DND-41 (cell line): ENCODE results near the gene ATXN1.

ENCODE experiments used
- EZH2 ChIP-seq: IDR thresholded peaks from 3 replicates; pipeline ENCODE4 v1.6.1; 2012; ENCODE audit warnings: borderline replicate concordance, low read depth, mild to moderate bottlenecking, moderate library complexity, low read length, inconsistent platforms; ENCODE audit not compliant: severe bottlenecking
- TF ChIP-seq, protein P1 (sequence below): IDR thresholded peaks from 2 replicates; pipeline ENCODE4 v1.5.1; 2012; ENCODE audit warnings: borderline replicate concordance, low read length, moderate library complexity, mild to moderate bottlenecking; ENCODE audit not compliant: poor library complexity, severe bottlenecking; ENCODE audit errors: extremely low read depth

DNA sequence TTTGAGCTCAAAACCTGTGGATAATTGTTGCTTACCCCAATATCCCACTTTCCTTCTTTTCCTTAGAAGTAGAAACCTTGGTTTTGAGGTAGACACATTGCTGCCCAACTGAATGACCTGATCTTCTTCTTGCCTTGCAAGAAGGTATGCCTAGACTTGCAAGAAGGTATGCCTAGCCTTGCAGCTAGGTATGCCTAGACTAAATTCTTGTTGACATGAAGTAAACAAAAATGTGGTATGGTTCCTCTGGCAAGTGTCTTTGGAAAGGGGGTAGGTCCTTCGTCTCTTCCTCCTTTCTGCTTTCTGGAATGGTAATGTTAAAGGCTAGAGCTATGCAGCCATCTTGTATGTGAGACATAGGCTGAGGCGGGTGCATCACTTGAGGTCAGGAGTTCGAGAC, 393.7 kb downstream of the ATXN1 start:
- TF ChIP-seq, protein P1, sequence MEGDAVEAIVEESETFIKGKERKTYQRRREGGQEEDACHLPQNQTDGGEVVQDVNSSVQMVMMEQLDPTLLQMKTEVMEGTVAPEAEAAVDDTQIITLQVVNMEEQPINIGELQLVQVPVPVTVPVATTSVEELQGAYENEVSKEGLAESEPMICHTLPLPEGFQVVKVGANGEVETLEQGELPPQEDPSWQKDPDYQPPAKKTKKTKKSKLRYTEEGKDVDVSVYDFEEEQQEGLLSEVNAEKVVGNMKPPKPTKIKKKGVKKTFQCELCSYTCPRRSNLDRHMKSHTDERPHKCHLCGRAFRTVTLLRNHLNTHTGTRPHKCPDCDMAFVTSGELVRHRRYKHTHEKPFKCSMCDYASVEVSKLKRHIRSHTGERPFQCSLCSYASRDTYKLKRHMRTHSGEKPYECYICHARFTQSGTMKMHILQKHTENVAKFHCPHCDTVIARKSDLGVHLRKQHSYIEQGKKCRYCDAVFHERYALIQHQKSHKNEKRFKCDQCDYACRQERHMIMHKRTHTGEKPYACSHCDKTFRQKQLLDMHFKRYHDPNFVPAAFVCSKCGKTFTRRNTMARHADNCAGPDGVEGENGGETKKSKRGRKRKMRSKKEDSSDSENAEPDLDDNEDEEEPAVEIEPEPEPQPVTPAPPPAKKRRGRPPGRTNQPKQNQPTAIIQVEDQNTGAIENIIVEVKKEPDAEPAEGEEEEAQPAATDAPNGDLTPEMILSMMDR = no peak
- TF ChIP-seq EZH2 = no peak
